Transverse colon (tissue), 4 donors: ENCODE measurements around the gene KSR1.

Source experiments
- CTCF ChIP-seq, 5 experiments: fragments of 200-600 bp in 3 of 5; fragments of 450-650 bp in 2 of 5; sonication (generic) in 3 of 5; IDR thresholded peaks; 1 replicate in 2 of 5; 2 replicates in 3 of 5; pipeline ENCODE4 v1.5.1; 2016 to 2017; ENCODE audit warnings: antibody characterized with exemption in 5 of 5, inconsistent platforms in 3 of 5, mild to moderate bottlenecking in 2 of 5, moderate library complexity in 1 of 5
- EP300 ChIP-seq: sonication (generic); formaldehyde crosslinking; IDR thresholded peaks from one replicate; pipeline ENCODE4 v1.6.1; 2017; ENCODE audit warnings: antibody characterized with exemption, low read depth
- POLR2A ChIP-seq: fragments of 450-650 bp; IDR thresholded peaks from one replicate; pipeline ENCODE4 v1.6.1; 2016; ENCODE audit warnings: antibody characterized with exemption, mild to moderate bottlenecking, moderate library complexity
- POLR2AphosphoS5 ChIP-seq, 3 donors: sonication (generic); formaldehyde crosslinking; IDR thresholded peaks; one replicate each; pipeline ENCODE4 v1.6.1; 2016; ENCODE audit warnings: antibody characterized with exemption in 3 of 3

DNA sequence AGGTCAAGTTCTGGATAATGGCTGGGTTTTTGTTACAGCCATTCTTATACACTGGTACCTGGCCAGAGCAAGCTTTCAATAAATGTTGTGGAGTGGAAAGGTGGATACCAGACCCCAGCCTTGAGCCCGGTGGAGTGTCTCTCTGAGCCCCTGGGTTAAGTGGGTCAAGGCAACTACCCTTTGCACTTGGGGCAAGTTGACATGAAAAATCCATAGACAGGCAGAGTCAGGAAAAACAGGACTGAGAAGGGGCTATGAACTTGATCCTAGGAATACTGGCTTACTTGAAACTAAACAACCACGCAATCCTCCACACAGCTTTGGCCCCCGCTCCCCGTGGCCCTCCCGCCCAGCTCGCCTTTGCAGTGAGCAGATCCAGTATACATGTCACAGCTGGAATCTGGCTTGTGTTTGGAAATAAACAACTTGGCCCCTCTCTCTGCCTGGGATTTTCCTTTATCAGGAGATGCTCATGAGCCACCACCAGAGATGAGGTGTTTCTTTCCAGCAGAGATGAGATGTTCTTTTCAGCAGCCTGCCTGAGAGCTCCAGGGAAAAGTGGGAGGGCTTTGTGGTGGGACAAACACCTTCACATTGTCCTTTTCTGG, 65.9 kb downstream of the KSR1 start:
- no peak for TF ChIP-seq CTCF (IDR thresholded peaks at IDR 0.05)
- TF ChIP-seq POLR2A: no peak
- no peak for TF ChIP-seq POLR2AphosphoS5 (IDR thresholded peaks at IDR 0.05)
- TF ChIP-seq EP300: no peak
